HepG2 (cell line): ENCODE results near the gene EDAR. TPM values are rescaled to one million over a fixed set of nuclear protein-coding genes. Genes with fewer than 3 reads are reported as not detected.

Experiments used
- ATAC-seq: fragments of 200-7000 bp; cut with Tn5 transposase; 3 replicates; pipeline ENCODE4 v1.9.1; 2020; ENCODE audit warnings: mild to moderate bottlenecking, moderate library complexity
- BruUV-seq: library from RNA; stranded (reverse); fragments of 400-500 nt; replicated peaks from 2 replicates; lab custom pipeline; 2021; lab: Mats Ljungman, UMichigan
- CTCF ChIA-PET: fragments of 300-600 bp; formaldehyde crosslinking; extraction: SDS; loops from one replicate; lab custom pipeline; 2021; ENCODE audit warnings: low total read pairs, inconsistent platforms, low intra/inter-chr PET ratio; lab: Yijun Ruan, JAX
- POLR2A ChIA-PET: fragments of 350-600 bp; sonication (Branson Sonifier 250); formaldehyde crosslinking; loops from one replicate; lab custom pipeline; 2020; ENCODE audit warnings: antibody characterized with exemption, inconsistent platforms; lab: Yijun Ruan, JAX
- DNase-seq: peaks from one replicate; pipeline ENCODE4 v3.0.0-alpha.2; 2015; ENCODE audit warnings: low spot score
- FAIRE-seq: peaks from 3 replicates; lab custom pipeline; 2011; peaks lifted over from hg19 to GRCh38; lab: Jason Lieb, UNC
- H2AFZ ChIP-seq: one replicate; pipeline ENCODE4 v1.6.1; 2011; ENCODE audit warnings: low read length, inconsistent platforms
- H3K27ac ChIP-seq: fragments of 300-600 bp; 3 replicates; pipeline ENCODE4 v1.8.0; 2011; ENCODE audit warnings: mixed run types, mild to moderate bottlenecking, mixed read lengths, low read length, inconsistent platforms; ENCODE audit not compliant: insufficient read depth; ENCODE audit errors: extremely low read length
- H3K27me3 ChIP-seq, 2 experiments: fragments of 200-600 bp in 1 of 2; 2 replicates in 1 of 2; 3 replicates in 1 of 2; pipeline versions ENCODE4 v1.6.0 to v1.8.0; 2011; ENCODE audit warnings: low read length in 2 of 2, mild to moderate bottlenecking in 2 of 2, moderate library complexity in 2 of 2, inconsistent platforms in 1 of 2; ENCODE audit not compliant: insufficient read depth in 2 of 2, control insufficient read depth in 1 of 2
- H3K36me3 ChIP-seq, 2 experiments: fragments of 200-600 bp in 1 of 2; replicated peaks in 1 of 2; 2 replicates in 1 of 2; 3 replicates in 1 of 2; pipeline versions ENCODE4 v1.5.1 to v1.8.0; 2011; ENCODE audit warnings: low read length in 2 of 2, inconsistent platforms in 1 of 2; ENCODE audit not compliant: insufficient read depth in 2 of 2, control insufficient read depth in 1 of 2
- H3K4me1 ChIP-seq: 2 replicates; pipeline ENCODE4 v1.5.1; 2012; ENCODE audit warnings: low read length, inconsistent platforms; ENCODE audit not compliant: insufficient read depth
- H3K4me2 ChIP-seq: 2 replicates; pipeline ENCODE4 v1.6.0; 2011; ENCODE audit warnings: low read depth, low read length, inconsistent platforms
- H3K4me3 ChIP-seq, 3 experiments: fragments of 200-600 bp in 1 of 3; sonication (generic), shearing (Covaris generic) in 1 of 3; replicated peaks in 1 of 3; 2 replicates each; pipeline ENCODE4 v1.5.1; 2011 to 2016; ENCODE audit warnings: low read length in 3 of 3, inconsistent platforms in 2 of 3, low read depth in 2 of 3, mild to moderate bottlenecking in 2 of 3, control low read depth in 1 of 3, mixed read lengths in 1 of 3; ENCODE audit not compliant: insufficient read depth in 1 of 3
- H3K79me2 ChIP-seq: one replicate; pipeline ENCODE4 v1.6.1; 2011; ENCODE audit warnings: low read length, inconsistent platforms; ENCODE audit not compliant: insufficient read depth
- H3K9ac ChIP-seq: 2 replicates; pipeline ENCODE4 v1.6.0; 2011; ENCODE audit warnings: mild to moderate bottlenecking, low read depth, low read length, inconsistent platforms; ENCODE audit not compliant: insufficient read depth
- H3K9me3 ChIP-seq: 2 replicates; pipeline ENCODE4 v1.5.1; 2012; ENCODE audit warnings: mild to moderate bottlenecking, low read length
- H4K20me1 ChIP-seq: 2 replicates; pipeline ENCODE4 v1.6.0; 2011; ENCODE audit warnings: inconsistent platforms, mild to moderate bottlenecking, low read length, moderate library complexity; ENCODE audit not compliant: insufficient read depth
- KDM5B ChIP-seq: sonication (generic); formaldehyde crosslinking; IDR thresholded peaks from 2 replicates; pipeline ENCODE4 v1.4.0; 2020; ENCODE audit warnings: missing genetic modification reagents, mild to moderate bottlenecking, borderline replicate concordance
- ZBTB44 ChIP-seq: sonication (generic); formaldehyde crosslinking; IDR thresholded peaks from 2 replicates; pipeline ENCODE4 v1.4.0; 2020; ENCODE audit warnings: missing genetic modification reagents
- ZNF18 ChIP-seq: sonication (generic); formaldehyde crosslinking; IDR thresholded peaks from 2 replicates; pipeline ENCODE4 v1.8.0; 2022; ENCODE audit warnings: mild to moderate bottlenecking, missing genetic modification reagents; ENCODE audit not compliant: insufficient replicate concordance
- ZNF335 ChIP-seq: sonication (generic); formaldehyde crosslinking; IDR thresholded peaks from 2 replicates; pipeline ENCODE4 v1.4.0; 2020; ENCODE audit warnings: missing genetic modification reagents
- ZNF512B ChIP-seq: sonication (generic); formaldehyde crosslinking; IDR thresholded peaks from 2 replicates; pipeline ENCODE4 v1.5.1; 2020; ENCODE audit warnings: missing genetic modification reagents, mild to moderate bottlenecking, borderline replicate concordance
- WGBS: methylation state at CpG from one replicate; pipeline ENCODE4 v1.1.6; 2017; ENCODE audit warnings: low lambda C conversion rate; 5-methylcytosine and 5-hydroxymethylcytosine counted together
- in situ Hi-C: cut with HindIII; loops from 2 replicates; pipeline ENCODE4 v1.10.0; 2017; ENCODE audit warnings: low pct_unique_long_range_greater_than_20kb; ENCODE audit not compliant: extremely low pct_ligation_motif_present
- intact Hi-C: fragments of 100-400 bp; cut with micrococcal nuclease; formaldehyde crosslinking; loops from one replicate; pipeline ENCODE4 v1.10.0; 2022; ENCODE audit not compliant: unreplicated experiment
- polyA plus RNA-seq, 8 experiments: library from polyadenylated mRNA; depleted of rRNA in 3 of 8; stranded (reverse) in 7 of 8; unstranded in 1 of 8; fragments of >200 nt; fragmentation: Illumina TruSeq in 4 of 8; extraction: Trizol in 4 of 8; gene quantifications; 2 replicates each; pipeline versions ENCODE4 v1.2.1 to v1.2.3, GENCODE V29; 2011 to 2016; ENCODE audit warnings: low read depth in 4 of 8, missing spikeins in 1 of 8, mixed read lengths in 1 of 8; ENCODE audit not compliant: insufficient read depth in 1 of 8
- total RNA-seq, 5 experiments: library from RNA; depleted of rRNA; stranded (reverse); fragments of >200 nt; fragmentation: Illumina TruSeq; extraction: Trizol; gene quantifications; 2 replicates each; pipeline ENCODE4 v1.2.3, GENCODE V29; 2016; ENCODE audit warnings: low read depth in 1 of 5

EDAR gene
- total and polyA plus RNA-seq, 2 of the 13 experiments (the other 11 are each of a cell fraction or from before 2014, with no cell fraction given), result not detected

GRCh38 chr2:108907822-108908712, 81.0 kb downstream of the EDAR start (continued):
- TF ChIP-seq ZNF512B (CRISPR knock-in tag), result no peak
- TF ChIP-seq ZNF335 (CRISPR knock-in tag), result no peak

GRCh38 chr2:108906403-108907077, 82.5 kb downstream of the EDAR start:
- no peaks in the 10 kb centered on the region for H3K9me3 ChIP-seq
- no peaks in the 10 kb centered on the region for H3K36me3 ChIP-seq
- no peak overlapping the region for H2AFZ ChIP-seq
- H3K9ac ChIP-seq, result no peak overlapping the region
- ChIA-PET CTCF (no interaction called here), POLR2A (no interaction called here)
- intact Hi-C loops (no loop called here), in situ Hi-C loops (no loop called here)
- H3K4me1 ChIP-seq, result peaks cover 8% of the 10 kb centered on the region; the same call in 1 of the 2 replicates
- WGBS, result 55% methylated on average over 11 of the region's 15 CpGs
- H3K27ac ChIP-seq, result no peak overlapping the region
- no peaks in the 10 kb centered on the region; the same call in 1 of the 2 replicates for H4K20me1 ChIP-seq
- peaks cover 2 to 20% of the 10 kb centered on the region in 2 experiments; a peak in 3 of 5 replicates for H3K27me3 ChIP-seq
- no peak overlapping the region for H3K4me2 ChIP-seq
- H3K79me2 ChIP-seq, result no peaks in the 10 kb centered on the region
- no peak overlapping the region for H3K4me3 ChIP-seq
- FAIRE-seq (no peak), DNase-seq (no peak), ATAC-seq (no peak; the same call in 2 of the 3 replicates)
- no peak for TF ChIP-seq ZNF18
- peak; percentile 38; the same call in 1 of the 2 replicates for TF ChIP-seq KDM5B (CRISPR knock-in tag)
- TF ChIP-seq ZBTB44, result no peak
- BruUV-seq, result no TSS peak
